ENCODE measurements around the gene USP25. TPM values are rescaled to one million over a fixed set of nuclear protein-coding genes. Genes with fewer than 3 reads are reported as not detected.

The USP25 gene
- total RNA-seq, 1 donor from 2014 or later, result 45.2 TPM

DNA sequence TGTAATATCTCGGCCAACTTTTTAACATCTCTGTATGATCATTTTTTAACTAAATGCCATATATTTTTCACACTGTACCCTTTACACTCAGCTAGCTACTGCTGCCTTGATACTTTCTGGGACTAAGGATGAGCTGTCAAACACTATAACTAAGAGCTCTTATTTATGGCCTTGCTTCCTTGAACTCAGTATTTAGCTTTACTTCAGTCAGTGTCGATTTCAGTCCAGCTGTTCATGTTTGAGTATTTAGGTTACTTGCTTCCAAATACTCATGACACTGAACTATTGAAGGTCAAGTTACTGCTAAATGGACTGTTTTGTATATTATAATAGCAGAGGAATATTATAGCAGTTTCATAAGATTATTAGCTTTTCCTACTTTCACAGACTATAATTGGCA is 25.9 kb upstream of the USP25 start:
- no peak overlapping the region for H3K27ac Mint-ChIP-seq (ENCODE audit: unreplicated experiment)
- H3K36me3 Mint-ChIP-seq (ENCODE audit: unreplicated experiment), result no peaks in the 10 kb centered on the region
- DNase-seq (ENCODE audit: extremely low spot score, unreplicated experiment), result no peak
- peaks cover 9% of the 10 kb centered on the region for H3K9me3 Mint-ChIP-seq (ENCODE audit: unreplicated experiment)
- H3K27me3 Mint-ChIP-seq (ENCODE audit: unreplicated experiment), result no peaks in the 10 kb centered on the region
- H3K4me1 Mint-ChIP-seq (ENCODE audit: unreplicated experiment), result peaks cover 11% of the 10 kb centered on the region
- no peak overlapping the region for H3K4me3 Mint-ChIP-seq (ENCODE audit: unreplicated experiment)
- TF ChIP-seq, protein P1, sequence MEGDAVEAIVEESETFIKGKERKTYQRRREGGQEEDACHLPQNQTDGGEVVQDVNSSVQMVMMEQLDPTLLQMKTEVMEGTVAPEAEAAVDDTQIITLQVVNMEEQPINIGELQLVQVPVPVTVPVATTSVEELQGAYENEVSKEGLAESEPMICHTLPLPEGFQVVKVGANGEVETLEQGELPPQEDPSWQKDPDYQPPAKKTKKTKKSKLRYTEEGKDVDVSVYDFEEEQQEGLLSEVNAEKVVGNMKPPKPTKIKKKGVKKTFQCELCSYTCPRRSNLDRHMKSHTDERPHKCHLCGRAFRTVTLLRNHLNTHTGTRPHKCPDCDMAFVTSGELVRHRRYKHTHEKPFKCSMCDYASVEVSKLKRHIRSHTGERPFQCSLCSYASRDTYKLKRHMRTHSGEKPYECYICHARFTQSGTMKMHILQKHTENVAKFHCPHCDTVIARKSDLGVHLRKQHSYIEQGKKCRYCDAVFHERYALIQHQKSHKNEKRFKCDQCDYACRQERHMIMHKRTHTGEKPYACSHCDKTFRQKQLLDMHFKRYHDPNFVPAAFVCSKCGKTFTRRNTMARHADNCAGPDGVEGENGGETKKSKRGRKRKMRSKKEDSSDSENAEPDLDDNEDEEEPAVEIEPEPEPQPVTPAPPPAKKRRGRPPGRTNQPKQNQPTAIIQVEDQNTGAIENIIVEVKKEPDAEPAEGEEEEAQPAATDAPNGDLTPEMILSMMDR (IDR thresholded peaks at IDR 0.05), result no peak

DNA sequence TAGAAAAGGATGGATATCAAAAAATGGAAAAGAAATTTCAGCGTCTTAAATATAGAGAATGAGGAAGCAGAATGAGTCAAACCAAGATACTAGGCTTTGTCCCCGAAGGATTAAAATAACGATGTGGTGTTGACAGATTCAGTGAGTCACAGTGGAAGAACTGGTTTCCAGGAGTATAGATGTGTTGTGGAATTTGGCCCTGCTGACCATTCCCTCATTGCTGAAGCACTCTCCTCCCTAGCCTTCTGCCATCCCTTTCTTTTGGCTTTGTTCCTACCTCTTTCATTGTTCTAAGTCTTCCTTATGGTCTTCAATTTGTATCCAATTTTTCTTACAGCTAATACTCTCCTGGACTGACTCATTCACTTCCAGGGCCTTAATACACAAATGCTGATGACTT is 23.1 kb upstream of the USP25 start:
- H3K27ac Mint-ChIP-seq (ENCODE audit: unreplicated experiment), result peak overlapping the region; percentile 75
- TF ChIP-seq, protein P1 (IDR thresholded peaks at IDR 0.05), result no peak
- peaks cover 11% of the 10 kb centered on the region for H3K4me1 Mint-ChIP-seq (ENCODE audit: unreplicated experiment)
- H3K4me3 Mint-ChIP-seq (ENCODE audit: unreplicated experiment), result no peak overlapping the region
- no peak for DNase-seq (ENCODE audit: extremely low spot score, unreplicated experiment)
- H3K36me3 Mint-ChIP-seq (ENCODE audit: unreplicated experiment), result no peaks in the 10 kb centered on the region
- H3K27me3 Mint-ChIP-seq (ENCODE audit: unreplicated experiment), result no peaks in the 10 kb centered on the region
- H3K9me3 Mint-ChIP-seq (ENCODE audit: unreplicated experiment), result peaks cover 9% of the 10 kb centered on the region

DNA sequence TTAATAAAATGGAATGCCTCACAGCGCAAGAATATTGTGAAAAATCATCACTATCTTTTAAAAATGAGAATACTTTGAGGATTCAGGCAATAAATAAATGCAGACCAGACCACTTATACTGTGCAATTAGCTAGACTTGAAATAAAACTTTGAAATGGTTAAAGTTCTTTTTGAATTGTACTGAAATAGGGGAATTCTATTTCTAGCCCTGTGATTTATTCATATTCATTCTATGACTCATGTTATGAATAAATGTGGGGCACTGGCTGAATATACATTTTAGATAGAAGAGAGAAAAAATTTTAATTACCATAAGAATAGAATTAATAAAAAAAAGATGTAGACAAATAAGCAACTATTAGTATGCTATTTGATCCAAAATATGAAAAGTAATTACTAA is 16.4 kb upstream of the USP25 start:
- Mint-ChIP-seq H3K9me3 (ENCODE audit: unreplicated experiment) (peaks cover 2% of the 10 kb centered on the region), H3K36me3 (ENCODE audit: unreplicated experiment) (no peaks in the 10 kb centered on the region), H3K27me3 (ENCODE audit: unreplicated experiment) (no peaks in the 10 kb centered on the region), H3K27ac (ENCODE audit: unreplicated experiment) (no peak overlapping the region), H3K4me3 (ENCODE audit: unreplicated experiment) (no peak overlapping the region), H3K4me1 (ENCODE audit: unreplicated experiment) (peaks cover 7% of the 10 kb centered on the region)
- no peak for DNase-seq (ENCODE audit: extremely low spot score, unreplicated experiment)
- TF ChIP-seq, protein P1 (IDR thresholded peaks at IDR 0.05), result no peak

DNA sequence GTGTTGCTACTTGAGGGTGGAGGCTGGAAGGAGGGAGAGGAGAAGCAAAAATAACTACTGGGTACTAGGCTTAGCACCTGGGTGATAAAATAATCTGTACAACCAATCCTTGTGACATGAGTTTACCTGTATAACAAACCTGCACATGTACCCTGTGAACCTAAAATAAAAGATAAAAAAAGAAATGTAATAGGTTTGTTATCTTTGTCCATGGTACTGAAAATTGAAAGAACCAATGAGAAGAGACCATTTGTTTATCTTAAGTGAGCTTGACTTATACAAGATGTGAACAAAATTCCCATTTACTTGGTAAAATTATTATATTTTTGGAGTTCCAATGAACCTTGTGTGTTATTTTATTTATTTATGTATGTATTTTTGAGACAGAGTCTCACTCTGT is 11.1 kb upstream of the USP25 start:
- no peak for DNase-seq (ENCODE audit: extremely low spot score, unreplicated experiment)

GRCh38 chr21:15719976-15720375 is 9.8 kb upstream of the USP25 start:
- DNase-seq (ENCODE audit: extremely low spot score, unreplicated experiment), result no peak
- Mint-ChIP-seq H3K4me1 (ENCODE audit: unreplicated experiment) (peaks cover 7% of the 10 kb centered on the region), H3K4me3 (ENCODE audit: unreplicated experiment) (no peak overlapping the region), H3K27me3 (ENCODE audit: unreplicated experiment) (no peaks in the 10 kb centered on the region), H3K9me3 (ENCODE audit: unreplicated experiment) (peaks cover 10% of the 10 kb centered on the region), H3K36me3 (ENCODE audit: unreplicated experiment) (no peaks in the 10 kb centered on the region), H3K27ac (ENCODE audit: unreplicated experiment) (no peak overlapping the region)
- TF ChIP-seq, protein P1 (IDR thresholded peaks at IDR 0.05), result no peak

More for the DNA sequence above, 11.1 kb upstream of the USP25 start:
- Mint-ChIP-seq H3K36me3 (ENCODE audit: unreplicated experiment) (no peaks in the 10 kb centered on the region), H3K9me3 (ENCODE audit: unreplicated experiment) (peaks cover 10% of the 10 kb centered on the region), H3K27ac (ENCODE audit: unreplicated experiment) (no peak overlapping the region), H3K4me1 (ENCODE audit: unreplicated experiment) (peaks cover 2% of the 10 kb centered on the region), H3K27me3 (ENCODE audit: unreplicated experiment) (no peaks in the 10 kb centered on the region), H3K4me3 (ENCODE audit: unreplicated experiment) (no peak overlapping the region)
- TF ChIP-seq, protein P1 (IDR thresholded peaks at IDR 0.05), result no peak
